Liver (tissue), 9 donors: ENCODE data around the gene NAPA. TPM values are rescaled to one million over a fixed set of nuclear protein-coding genes. Genes with fewer than 3 reads are reported as not detected.

Experiments used
- DNase-seq: peaks from one replicate; pipeline ENCODE4 v3.0.0-alpha.2; 2017; ENCODE audit warnings: low spot score
- H3K27ac ChIP-seq, 2 donors: one replicate each; pipeline ENCODE4 v1.7.0; 2013; ENCODE audit warnings: inconsistent platforms in 2 of 2, low read length in 2 of 2, control low read depth in 1 of 2, low read depth in 1 of 2, mild to moderate bottlenecking in 1 of 2
- H3K27me3 ChIP-seq, 4 donors: one replicate each; pipeline versions ENCODE4 v1.6.1 to v1.7.0; 2013; ENCODE audit warnings: low read length in 3 of 4, inconsistent platforms in 1 of 4, mild to moderate bottlenecking in 1 of 4, moderate library complexity in 1 of 4; ENCODE audit not compliant: control insufficient read depth in 4 of 4, insufficient read depth in 4 of 4
- H3K36me3 ChIP-seq, 4 donors: one replicate each; pipeline versions ENCODE4 v1.6.1 to v1.7.0; 2013; ENCODE audit warnings: low read length in 3 of 4, mild to moderate bottlenecking in 3 of 4, low read depth in 1 of 4, moderate library complexity in 1 of 4; ENCODE audit not compliant: control insufficient read depth in 4 of 4, insufficient read depth in 3 of 4
- H3K4me1 ChIP-seq, 4 donors: one replicate each; pipeline versions ENCODE4 v1.6.1 to v1.7.0; 2013; ENCODE audit warnings: low read length in 3 of 4, mild to moderate bottlenecking in 3 of 4, moderate library complexity in 1 of 4; ENCODE audit not compliant: control insufficient read depth in 4 of 4, insufficient read depth in 4 of 4
- H3K4me3 ChIP-seq, 3 donors: one replicate each; pipeline versions ENCODE4 v1.6.1 to v1.7.0; 2013; ENCODE audit warnings: low read length in 3 of 3, control low read depth in 1 of 3, low read depth in 1 of 3, mild to moderate bottlenecking in 1 of 3
- H3K9ac ChIP-seq, 2 donors: one replicate each; pipeline ENCODE4 v1.7.0; 2013; ENCODE audit warnings: low read length in 2 of 2, mild to moderate bottlenecking in 2 of 2, moderate library complexity in 2 of 2, control low read depth in 1 of 2, low read depth in 1 of 2
- H3K9me3 ChIP-seq, 4 donors: one replicate each; pipeline versions ENCODE4 v1.6.1 to v1.7.0; 2013; ENCODE audit warnings: low read length in 3 of 4; ENCODE audit not compliant: control insufficient read depth in 4 of 4
- CTCF ChIP-seq: fragments of 150-350 bp; IDR thresholded peaks from 2 replicates; pipeline ENCODE4 v1.5.1; 2017; ENCODE audit warnings: improper control_type of control experiment, low read depth, low read length; ENCODE audit not compliant: missing input control
- EGR1 ChIP-seq, 2 donors: IDR thresholded peaks; 2 replicates each; pipeline ENCODE4 v1.6.1; 2016 to 2018; ENCODE audit warnings: antibody characterized with exemption in 2 of 2, low read depth in 2 of 2
- FOXA1 ChIP-seq: IDR thresholded peaks from 2 replicates; pipeline ENCODE4 v1.6.1; 2016; ENCODE audit warnings: antibody characterized with exemption
- FOXA2 ChIP-seq: IDR thresholded peaks from 2 replicates; pipeline ENCODE4 v1.6.1; 2016; ENCODE audit warnings: antibody characterized with exemption
- GABPA ChIP-seq, 2 donors: IDR thresholded peaks in 1 of 2; conservative IDR thresholded peaks in 1 of 2; 2 replicates each; pipeline ENCODE4 v1.6.1; 2016; ENCODE audit warnings: antibody characterized with exemption in 2 of 2, mild to moderate bottlenecking in 1 of 2, moderate library complexity in 1 of 2
- HNF4A ChIP-seq, 2 donors: conservative IDR thresholded peaks; 2 replicates each; pipeline ENCODE4 v1.6.1; 2016; ENCODE audit warnings: antibody characterized with exemption in 2 of 2, mild to moderate bottlenecking in 2 of 2
- HNF4G ChIP-seq: IDR thresholded peaks from 2 replicates; pipeline ENCODE4 v1.6.1; 2016; ENCODE audit warnings: antibody characterized with exemption
- JUND ChIP-seq, 2 donors: IDR thresholded peaks; 2 replicates each; pipeline ENCODE4 v1.6.1; 2016; ENCODE audit warnings: antibody characterized with exemption in 2 of 2
- MAX ChIP-seq: IDR thresholded peaks from 2 replicates; pipeline ENCODE4 v1.6.1; 2016; ENCODE audit warnings: antibody characterized with exemption
- NR2F2 ChIP-seq: IDR thresholded peaks from 2 replicates; pipeline ENCODE4 v1.6.1; 2016; ENCODE audit warnings: antibody characterized with exemption
- RXRA ChIP-seq, 2 donors: IDR thresholded peaks; 2 replicates each; pipeline ENCODE4 v1.6.1; 2017 to 2018; ENCODE audit warnings: antibody characterized with exemption in 2 of 2, mild to moderate bottlenecking in 1 of 2
- SP1 ChIP-seq: IDR thresholded peaks from 2 replicates; pipeline ENCODE4 v1.6.1; 2018; ENCODE audit warnings: antibody characterized with exemption, mild to moderate bottlenecking
- TAF1 ChIP-seq: conservative IDR thresholded peaks from 2 replicates; pipeline ENCODE4 v1.6.1; 2016; ENCODE audit warnings: antibody characterized with exemption, mild to moderate bottlenecking
- YY1 ChIP-seq: IDR thresholded peaks from 2 replicates; pipeline ENCODE4 v1.6.1; 2016; ENCODE audit warnings: antibody characterized with exemption, mild to moderate bottlenecking
- WGBS: extraction: QIAGEN DNeasy Blood & Tissue Kit; methylation state at CpG from one replicate; pipeline ENCODE4 v1.1.7; 2013; 5-methylcytosine and 5-hydroxymethylcytosine counted together
- polyA plus RNA-seq, 2 donors: library from polyadenylated mRNA; stranded (reverse) in 1 of 2; unstranded in 1 of 2; fragments of 200-250 nt in 1 of 2; fragments of >200 nt in 1 of 2; fragmentation: Nextera tagmentation in 1 of 2; extraction: Ambion mirVana in 1 of 2; gene quantifications; one replicate each; pipeline versions ENCODE4 v1.2.1 to v1.2.3, GENCODE V29; 2013 to 2015
- total RNA-seq, 2 donors: library from RNA; depleted of rRNA; stranded (reverse); fragments of >200 nt; gene quantifications; one replicate each; pipeline ENCODE4 v1.2.3, GENCODE V29; 2014
- TF ChIP-seq, protein P1 (sequence below): IDR thresholded peaks from 2 replicates; pipeline ENCODE4 v1.6.1; 2016; ENCODE audit warnings: antibody characterized with exemption
- TF ChIP-seq, protein P2 (sequence below): IDR thresholded peaks from 2 replicates; pipeline ENCODE4 v1.6.1; 2016; ENCODE audit warnings: antibody characterized with exemption, mild to moderate bottlenecking
- TF ChIP-seq, protein P3 (sequence below): IDR thresholded peaks from 2 replicates; pipeline ENCODE4 v1.6.1; 2016; ENCODE audit warnings: antibody characterized with exemption
- donor health status: healthy.
- donor health status: healthy.
- donor health status: healthy.
- donor health status: healthy.
- donor health status: healthy.

The NAPA gene
- total and polyA plus RNA-seq, 4 donors: 73.4 to 132 (median 120) TPM

GRCh38 chr19:47498561-47498960 is 16.3 kb downstream of the NAPA start:
- peaks cover 0 to 4% (median 1%) of the 10 kb centered on the region in 4 donors for H3K4me1 ChIP-seq
- H3K9ac ChIP-seq: no peak overlapping the region
- no peak overlapping the region for H3K27ac ChIP-seq
- WGBS: 97% methylated on average over 5 of the region's 5 CpGs
- H3K9me3 ChIP-seq: no peaks in the 10 kb centered on the region
- DNase-seq: no peak
- no peak overlapping the region for H3K4me3 ChIP-seq
- TF ChIP-seq, protein P1, sequence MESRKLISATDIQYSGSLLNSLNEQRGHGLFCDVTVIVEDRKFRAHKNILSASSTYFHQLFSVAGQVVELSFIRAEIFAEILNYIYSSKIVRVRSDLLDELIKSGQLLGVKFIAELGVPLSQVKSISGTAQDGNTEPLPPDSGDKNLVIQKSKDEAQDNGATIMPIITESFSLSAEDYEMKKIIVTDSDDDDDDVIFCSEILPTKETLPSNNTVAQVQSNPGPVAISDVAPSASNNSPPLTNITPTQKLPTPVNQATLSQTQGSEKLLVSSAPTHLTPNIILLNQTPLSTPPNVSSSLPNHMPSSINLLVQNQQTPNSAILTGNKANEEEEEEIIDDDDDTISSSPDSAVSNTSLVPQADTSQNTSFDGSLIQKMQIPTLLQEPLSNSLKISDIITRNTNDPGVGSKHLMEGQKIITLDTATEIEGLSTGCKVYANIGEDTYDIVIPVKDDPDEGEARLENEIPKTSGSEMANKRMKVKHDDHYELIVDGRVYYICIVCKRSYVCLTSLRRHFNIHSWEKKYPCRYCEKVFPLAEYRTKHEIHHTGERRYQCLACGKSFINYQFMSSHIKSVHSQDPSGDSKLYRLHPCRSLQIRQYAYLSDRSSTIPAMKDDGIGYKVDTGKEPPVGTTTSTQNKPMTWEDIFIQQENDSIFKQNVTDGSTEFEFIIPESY: no peak
- TF ChIP-seq JUND (IDR thresholded peaks at IDR 0.05) (no peak), MAX (no peak), HNF4A (conservative IDR thresholded peaks at IDR 0.05) (no peak), FOXA1 (no peak), GABPA (IDR thresholded peaks at IDR 0.05 in 1 of 2, conservative IDR thresholded peaks at IDR 0.05 in 1 of 2) (no peak), RXRA (IDR thresholded peaks at IDR 0.05) (no peak), FOXA2 (no peak)
- TF ChIP-seq, protein P2, sequence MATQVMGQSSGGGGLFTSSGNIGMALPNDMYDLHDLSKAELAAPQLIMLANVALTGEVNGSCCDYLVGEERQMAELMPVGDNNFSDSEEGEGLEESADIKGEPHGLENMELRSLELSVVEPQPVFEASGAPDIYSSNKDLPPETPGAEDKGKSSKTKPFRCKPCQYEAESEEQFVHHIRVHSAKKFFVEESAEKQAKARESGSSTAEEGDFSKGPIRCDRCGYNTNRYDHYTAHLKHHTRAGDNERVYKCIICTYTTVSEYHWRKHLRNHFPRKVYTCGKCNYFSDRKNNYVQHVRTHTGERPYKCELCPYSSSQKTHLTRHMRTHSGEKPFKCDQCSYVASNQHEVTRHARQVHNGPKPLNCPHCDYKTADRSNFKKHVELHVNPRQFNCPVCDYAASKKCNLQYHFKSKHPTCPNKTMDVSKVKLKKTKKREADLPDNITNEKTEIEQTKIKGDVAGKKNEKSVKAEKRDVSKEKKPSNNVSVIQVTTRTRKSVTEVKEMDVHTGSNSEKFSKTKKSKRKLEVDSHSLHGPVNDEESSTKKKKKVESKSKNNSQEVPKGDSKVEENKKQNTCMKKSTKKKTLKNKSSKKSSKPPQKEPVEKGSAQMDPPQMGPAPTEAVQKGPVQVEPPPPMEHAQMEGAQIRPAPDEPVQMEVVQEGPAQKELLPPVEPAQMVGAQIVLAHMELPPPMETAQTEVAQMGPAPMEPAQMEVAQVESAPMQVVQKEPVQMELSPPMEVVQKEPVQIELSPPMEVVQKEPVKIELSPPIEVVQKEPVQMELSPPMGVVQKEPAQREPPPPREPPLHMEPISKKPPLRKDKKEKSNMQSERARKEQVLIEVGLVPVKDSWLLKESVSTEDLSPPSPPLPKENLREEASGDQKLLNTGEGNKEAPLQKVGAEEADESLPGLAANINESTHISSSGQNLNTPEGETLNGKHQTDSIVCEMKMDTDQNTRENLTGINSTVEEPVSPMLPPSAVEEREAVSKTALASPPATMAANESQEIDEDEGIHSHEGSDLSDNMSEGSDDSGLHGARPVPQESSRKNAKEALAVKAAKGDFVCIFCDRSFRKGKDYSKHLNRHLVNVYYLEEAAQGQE: no peak
- TF ChIP-seq, protein P3, sequence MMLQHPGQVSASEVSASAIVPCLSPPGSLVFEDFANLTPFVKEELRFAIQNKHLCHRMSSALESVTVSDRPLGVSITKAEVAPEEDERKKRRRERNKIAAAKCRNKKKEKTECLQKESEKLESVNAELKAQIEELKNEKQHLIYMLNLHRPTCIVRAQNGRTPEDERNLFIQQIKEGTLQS: no peak
- peaks cover 18 to 81% (median 38%) of the 10 kb centered on the region in 4 donors for H3K36me3 ChIP-seq
- no peaks in the 10 kb centered on the region for H3K27me3 ChIP-seq

DNA sequence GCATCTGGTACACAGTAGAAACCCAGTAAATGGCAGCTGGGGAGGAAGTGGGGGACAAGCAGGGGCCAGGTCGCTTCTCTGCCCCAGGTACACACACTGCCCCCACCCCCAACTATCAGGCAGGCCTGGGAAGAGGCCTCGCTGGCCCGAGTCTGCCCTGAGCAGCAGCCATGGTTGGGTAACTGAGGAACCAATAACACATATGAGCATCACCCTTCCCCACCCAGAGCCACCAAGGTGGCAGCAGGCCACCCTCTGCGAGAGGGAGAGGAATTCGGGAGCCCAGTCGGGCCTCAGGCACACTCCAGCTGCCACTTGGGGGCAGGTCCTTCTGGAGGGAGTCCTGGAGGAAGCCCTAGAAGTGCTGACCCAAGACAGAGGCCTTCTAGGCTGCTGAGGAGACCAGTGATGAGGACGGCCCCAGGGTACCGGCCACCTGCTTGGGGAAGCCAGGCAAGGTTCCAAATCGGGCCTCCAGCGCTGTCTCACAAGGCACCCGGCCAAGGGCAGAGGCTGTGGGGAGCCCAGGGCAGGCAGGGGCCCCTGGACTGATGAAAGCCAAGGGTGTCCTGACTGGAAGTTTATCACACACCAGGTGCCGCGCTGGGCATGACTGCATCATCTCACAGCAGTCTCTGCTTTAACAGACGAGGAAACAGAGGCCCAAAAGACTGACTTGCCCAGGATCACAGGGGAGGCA is 16.9 kb downstream of the NAPA start:
- H3K27me3 ChIP-seq: no peaks in the 10 kb centered on the region
- no peak overlapping the region for H3K9ac ChIP-seq
- H3K36me3 ChIP-seq: peaks cover 20 to 80% (median 35%) of the 10 kb centered on the region in 4 donors
- no peak for TF ChIP-seq HNF4G
- TF ChIP-seq TAF1: no peak
- TF ChIP-seq SP1: no peak
- no peak for TF ChIP-seq RXRA (IDR thresholded peaks at IDR 0.05)
- TF ChIP-seq YY1: no peak
- TF ChIP-seq CTCF: no peak
- TF ChIP-seq NR2F2: no peak
- TF ChIP-seq, protein P1: no peak
- no peak for TF ChIP-seq FOXA2
- no peak for TF ChIP-seq GABPA (IDR thresholded peaks at IDR 0.05 in 1 of 2, conservative IDR thresholded peaks at IDR 0.05 in 1 of 2)
- no peak for TF ChIP-seq EGR1 (IDR thresholded peaks at IDR 0.05; ENCODE audit: low read depth in 2 of 2)
- H3K4me1 ChIP-seq: peaks cover 0 to 4% (median 1%) of the 10 kb centered on the region in 4 donors
- WGBS: 85% methylated on average over 14 of the region's 14 CpGs
- no peak overlapping the region for H3K4me3 ChIP-seq
- DNase-seq: no peak
- no peak overlapping the region for H3K27ac ChIP-seq
- no peaks in the 10 kb centered on the region for H3K9me3 ChIP-seq
